Esophagus squamous epithelium (tissue), 4 donors: ENCODE data around the gene FARP2.

Source experiments
- POLR2A ChIP-seq, 4 donors: fragments of 450-650 bp; IDR thresholded peaks; one replicate each; pipeline ENCODE4 v1.6.1; 2017; ENCODE audit warnings: antibody characterized with exemption in 4 of 4, mild to moderate bottlenecking in 4 of 4, moderate library complexity in 3 of 4
- TF ChIP-seq, protein P1 (sequence below), 6 experiments: fragments of 450-650 bp in 4 of 6; fragments of 200-600 bp in 2 of 6; sonication (generic) in 2 of 6; IDR thresholded peaks; one replicate each; pipeline ENCODE4 v1.5.1; 2016 to 2019; ENCODE audit warnings: antibody characterized with exemption in 6 of 6, mild to moderate bottlenecking in 4 of 6, moderate library complexity in 4 of 6

DNA sequence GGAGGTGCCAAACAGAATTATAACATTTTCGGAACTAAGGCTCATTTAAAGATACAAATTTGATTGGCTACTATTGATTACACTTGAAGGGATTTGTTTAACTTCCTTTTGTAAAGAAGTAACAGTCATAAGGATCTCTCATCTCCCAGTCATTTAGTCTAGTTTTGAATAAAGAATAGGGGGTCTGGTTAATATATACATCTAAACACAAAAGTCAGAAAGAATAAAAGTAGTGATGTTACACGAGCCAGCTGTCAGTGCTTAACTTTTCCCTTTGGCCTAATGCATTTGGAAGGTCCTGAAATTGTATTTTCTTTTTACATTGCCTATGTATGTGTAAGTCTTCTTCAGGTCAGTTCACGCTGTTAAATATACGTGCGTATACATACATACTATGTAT, 32.3 kb upstream of the FARP2 start:
- TF ChIP-seq, protein P1, sequence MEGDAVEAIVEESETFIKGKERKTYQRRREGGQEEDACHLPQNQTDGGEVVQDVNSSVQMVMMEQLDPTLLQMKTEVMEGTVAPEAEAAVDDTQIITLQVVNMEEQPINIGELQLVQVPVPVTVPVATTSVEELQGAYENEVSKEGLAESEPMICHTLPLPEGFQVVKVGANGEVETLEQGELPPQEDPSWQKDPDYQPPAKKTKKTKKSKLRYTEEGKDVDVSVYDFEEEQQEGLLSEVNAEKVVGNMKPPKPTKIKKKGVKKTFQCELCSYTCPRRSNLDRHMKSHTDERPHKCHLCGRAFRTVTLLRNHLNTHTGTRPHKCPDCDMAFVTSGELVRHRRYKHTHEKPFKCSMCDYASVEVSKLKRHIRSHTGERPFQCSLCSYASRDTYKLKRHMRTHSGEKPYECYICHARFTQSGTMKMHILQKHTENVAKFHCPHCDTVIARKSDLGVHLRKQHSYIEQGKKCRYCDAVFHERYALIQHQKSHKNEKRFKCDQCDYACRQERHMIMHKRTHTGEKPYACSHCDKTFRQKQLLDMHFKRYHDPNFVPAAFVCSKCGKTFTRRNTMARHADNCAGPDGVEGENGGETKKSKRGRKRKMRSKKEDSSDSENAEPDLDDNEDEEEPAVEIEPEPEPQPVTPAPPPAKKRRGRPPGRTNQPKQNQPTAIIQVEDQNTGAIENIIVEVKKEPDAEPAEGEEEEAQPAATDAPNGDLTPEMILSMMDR (IDR thresholded peaks at IDR 0.05): no peak
- no peak for TF ChIP-seq POLR2A (IDR thresholded peaks at IDR 0.05)
